ENCODE measurements around the gene CRYBG2. TPM values are rescaled to one million over a fixed set of nuclear protein-coding genes. Genes with fewer than 3 reads are reported as not detected.
A peak's percentile ranks its signal among the peaks of the same experiment; 100 is the strongest.

CRYBG2 gene
- total RNA-seq, 1 donor from 2014 or later = 6.9 TPM

DNA sequence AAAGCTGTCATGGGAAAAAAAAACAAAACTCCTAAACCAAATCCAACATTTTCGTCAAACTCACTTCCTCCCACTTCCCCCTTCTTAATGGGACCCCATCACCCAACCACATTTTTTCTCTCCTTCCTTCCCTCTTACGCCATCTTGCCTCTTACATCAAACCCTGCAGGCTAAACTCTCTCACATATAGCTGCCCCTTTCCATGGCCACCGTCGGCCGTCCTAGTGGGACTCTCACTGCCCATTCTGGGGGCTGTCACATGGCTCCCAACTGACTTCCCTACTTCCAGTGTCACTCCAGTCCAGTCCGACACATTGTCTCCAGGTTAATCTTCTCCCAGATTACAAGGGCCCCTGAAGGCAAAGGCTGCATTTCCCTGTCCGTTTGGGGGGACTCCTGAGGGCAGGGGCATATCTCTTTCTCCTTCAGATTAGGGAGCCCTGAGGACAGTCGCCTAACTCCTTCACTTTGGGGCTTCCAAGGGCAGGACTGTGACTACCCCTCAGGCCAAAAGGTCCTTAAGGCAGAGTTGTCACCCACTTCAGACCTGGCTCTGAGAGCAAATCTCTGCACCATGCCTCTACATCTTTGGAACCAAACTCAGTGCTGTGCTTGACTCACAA, 48.2 kb downstream of the CRYBG2 start:
- Histone ChIP-seq H3K4me1 (peaks cover 19% of the 10 kb centered on the region), H3K36me3 (no peaks in the 10 kb centered on the region), H3K27me3 (no peaks in the 10 kb centered on the region), H3K4me3 (peak overlapping the region; percentile 78), H3K27ac (peak overlapping the region; percentile 82), H3K9me3 (no peaks in the 10 kb centered on the region)
- intact Hi-C loops (cut with DNase I) = no loop called here
- no peak for DNase-seq
- TF ChIP-seq, protein P1, sequence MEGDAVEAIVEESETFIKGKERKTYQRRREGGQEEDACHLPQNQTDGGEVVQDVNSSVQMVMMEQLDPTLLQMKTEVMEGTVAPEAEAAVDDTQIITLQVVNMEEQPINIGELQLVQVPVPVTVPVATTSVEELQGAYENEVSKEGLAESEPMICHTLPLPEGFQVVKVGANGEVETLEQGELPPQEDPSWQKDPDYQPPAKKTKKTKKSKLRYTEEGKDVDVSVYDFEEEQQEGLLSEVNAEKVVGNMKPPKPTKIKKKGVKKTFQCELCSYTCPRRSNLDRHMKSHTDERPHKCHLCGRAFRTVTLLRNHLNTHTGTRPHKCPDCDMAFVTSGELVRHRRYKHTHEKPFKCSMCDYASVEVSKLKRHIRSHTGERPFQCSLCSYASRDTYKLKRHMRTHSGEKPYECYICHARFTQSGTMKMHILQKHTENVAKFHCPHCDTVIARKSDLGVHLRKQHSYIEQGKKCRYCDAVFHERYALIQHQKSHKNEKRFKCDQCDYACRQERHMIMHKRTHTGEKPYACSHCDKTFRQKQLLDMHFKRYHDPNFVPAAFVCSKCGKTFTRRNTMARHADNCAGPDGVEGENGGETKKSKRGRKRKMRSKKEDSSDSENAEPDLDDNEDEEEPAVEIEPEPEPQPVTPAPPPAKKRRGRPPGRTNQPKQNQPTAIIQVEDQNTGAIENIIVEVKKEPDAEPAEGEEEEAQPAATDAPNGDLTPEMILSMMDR (IDR thresholded peaks at IDR 0.05) = no peak
- peak; percentile 7 for ATAC-seq

DNA sequence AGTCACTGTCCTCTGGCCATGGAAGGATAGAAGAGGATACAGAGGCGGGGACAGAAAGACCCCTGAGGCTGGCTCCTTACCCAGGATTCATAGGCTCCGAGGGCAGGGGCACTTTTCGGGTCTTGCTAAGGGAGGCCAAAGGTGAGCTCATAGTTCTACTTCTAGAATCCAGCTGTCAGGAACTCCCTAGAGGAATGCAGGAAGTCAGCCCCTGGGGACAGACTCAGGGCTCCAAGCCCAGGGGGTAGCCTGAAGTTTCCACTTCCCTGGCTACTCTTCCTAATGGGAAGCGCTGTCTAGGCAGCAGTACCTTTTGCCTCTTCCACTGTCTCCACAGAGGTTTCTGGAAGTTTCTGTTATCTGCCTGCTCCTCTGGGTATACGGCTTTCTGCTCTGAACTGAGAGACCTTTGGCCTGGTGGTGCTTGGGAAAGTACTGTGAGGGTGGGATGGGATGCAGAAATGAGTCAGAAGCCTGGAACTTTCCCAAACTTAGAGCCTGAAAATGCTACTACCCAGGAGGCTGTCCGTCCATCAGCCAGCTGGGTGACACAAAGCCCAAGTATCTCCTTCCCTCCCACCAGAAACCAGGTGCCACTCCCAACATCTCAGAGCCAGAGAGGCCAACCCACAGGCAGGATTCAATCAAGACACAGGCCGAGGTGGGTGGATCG, 51.1 kb downstream of the CRYBG2 start:
- Histone ChIP-seq H3K36me3 (no peaks in the 10 kb centered on the region), H3K9me3 (no peaks in the 10 kb centered on the region), H3K27ac (no peak overlapping the region), H3K4me1 (peaks cover 22% of the 10 kb centered on the region), H3K27me3 (no peaks in the 10 kb centered on the region), H3K4me3 (no peak overlapping the region)
- intact Hi-C loops (cut with DNase I) = no loop called here
- ATAC-seq = no peak
- TF ChIP-seq, protein P1 (IDR thresholded peaks at IDR 0.05) = no peak
- DNase-seq = no peak

DNA sequence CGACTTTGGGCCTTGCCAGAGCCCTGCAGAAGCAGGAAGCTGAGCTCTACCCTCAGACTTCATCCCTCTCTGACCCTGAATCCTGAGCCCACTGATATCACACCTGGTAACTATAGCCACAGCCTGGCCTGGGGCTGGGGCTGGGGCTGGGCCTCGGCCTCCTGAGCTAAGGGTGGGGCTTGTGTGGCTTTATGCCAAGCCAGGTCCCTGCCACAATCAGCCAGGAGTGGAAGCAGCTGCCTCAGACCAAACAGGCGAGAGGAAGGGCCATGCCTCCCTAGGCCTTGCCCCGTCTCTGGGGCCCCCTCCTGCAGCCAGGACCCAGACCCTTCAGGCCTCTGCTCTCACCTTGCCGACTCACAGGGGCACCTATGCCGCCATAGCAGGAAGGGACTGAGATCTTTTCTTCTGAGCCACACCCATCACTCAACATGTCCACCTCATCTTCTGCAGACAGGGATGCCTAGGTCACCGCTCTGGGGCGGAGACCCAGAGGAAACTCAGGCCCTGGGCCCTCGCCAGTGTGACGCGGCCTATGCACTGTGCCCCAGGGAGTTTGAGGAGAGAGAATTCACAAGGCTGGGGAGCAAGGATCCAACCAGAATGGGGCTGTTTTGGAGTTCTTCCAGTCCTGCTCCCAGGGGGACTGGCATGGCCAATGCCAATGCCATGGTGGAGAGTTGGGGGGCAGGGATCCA, 53.2 kb downstream of the CRYBG2 start:
- H3K27me3 ChIP-seq = no peaks in the 10 kb centered on the region
- no peak for ATAC-seq
- H3K4me3 ChIP-seq = no peak overlapping the region
- no peaks in the 10 kb centered on the region for H3K9me3 ChIP-seq
- TF ChIP-seq, protein P1 (IDR thresholded peaks at IDR 0.05) = no peak
- H3K27ac ChIP-seq = no peak overlapping the region
- H3K4me1 ChIP-seq = peaks cover 7% of the 10 kb centered on the region
- DNase-seq = no peak
- no peaks in the 10 kb centered on the region for H3K36me3 ChIP-seq
- intact Hi-C loops (cut with DNase I) = no loop called here

DNA sequence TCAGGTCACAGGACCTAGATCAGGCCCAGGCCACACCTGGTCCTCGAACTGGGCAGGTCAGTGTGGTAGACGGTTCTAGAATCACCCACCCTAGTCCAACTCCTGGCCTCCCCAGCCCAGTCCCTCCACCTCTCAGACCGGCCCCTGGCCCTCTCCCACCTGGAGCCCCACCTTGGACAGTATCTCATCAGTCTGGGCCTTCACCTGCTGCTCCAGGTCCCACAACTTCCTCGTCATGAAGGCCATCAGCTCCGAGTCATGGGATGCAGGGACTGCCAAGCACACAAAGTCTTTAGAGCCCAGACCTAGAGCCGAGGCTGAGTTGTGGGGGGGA, 56.2 kb downstream of the CRYBG2 start:
- Histone ChIP-seq H3K4me1 (peaks cover 4% of the 10 kb centered on the region), H3K36me3 (no peaks in the 10 kb centered on the region), H3K4me3 (no peak overlapping the region), H3K27ac (no peak overlapping the region), H3K9me3 (no peaks in the 10 kb centered on the region), H3K27me3 (no peaks in the 10 kb centered on the region)
- no peak for DNase-seq
- TF ChIP-seq, protein P1 (IDR thresholded peaks at IDR 0.05) = no peak
- ATAC-seq = no peak
- intact Hi-C loops (cut with DNase I) = no loop called here

DNA sequence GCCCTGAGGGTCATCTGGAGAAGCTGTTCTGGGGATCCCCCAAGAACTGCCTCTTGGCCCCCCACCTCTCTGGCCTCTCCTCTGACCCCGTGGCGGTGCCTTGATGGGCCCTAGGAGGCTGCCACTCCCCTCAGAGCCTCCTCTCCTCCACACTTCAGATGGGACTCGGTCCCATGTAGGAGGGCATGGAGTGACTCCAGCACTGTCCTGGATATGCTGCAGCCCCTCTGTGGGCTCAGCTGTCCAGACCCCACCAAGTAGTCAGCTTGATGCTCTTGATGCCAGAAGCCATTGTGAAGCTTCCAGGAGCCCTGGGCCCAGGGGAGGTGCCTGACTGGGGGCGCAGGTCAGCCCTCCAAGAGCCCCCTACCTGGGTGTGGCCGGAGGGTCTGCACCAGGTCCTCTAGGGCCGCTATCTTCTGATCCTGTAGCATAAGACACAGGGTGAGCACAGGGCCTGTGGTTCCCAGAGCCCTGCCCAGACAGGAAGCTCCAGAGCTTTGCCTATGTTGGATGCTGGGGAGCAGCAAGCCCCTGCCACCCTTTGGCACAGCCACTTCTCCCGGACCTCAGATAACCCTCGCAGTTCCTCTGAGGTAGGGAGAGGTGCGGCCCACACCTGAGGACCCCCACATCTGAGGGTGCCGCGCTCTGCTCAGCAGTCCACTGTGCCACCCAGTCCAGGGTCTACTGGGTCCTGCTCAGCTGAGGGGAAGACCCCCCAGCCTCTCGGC, 56.7 kb downstream of the CRYBG2 start:
- H3K27ac ChIP-seq = no peak overlapping the region
- ATAC-seq (no peak), DNase-seq (no peak)
- peaks cover 4% of the 10 kb centered on the region for H3K4me1 ChIP-seq
- H3K9me3 ChIP-seq = no peaks in the 10 kb centered on the region
- intact Hi-C loops (cut with DNase I) = no loop called here
- TF ChIP-seq, protein P1 (IDR thresholded peaks at IDR 0.05) = no peak
- no peaks in the 10 kb centered on the region for H3K27me3 ChIP-seq
- no peak overlapping the region for H3K4me3 ChIP-seq
- no peaks in the 10 kb centered on the region for H3K36me3 ChIP-seq
